Measurements from ENCODE around the gene CSHL1.
"Not testable (repeated sequence)": the region's sequence is repeated elsewhere in the genome, so short reads cannot be mapped to it uniquely, and the experiment has no call there.

The CSHL1 gene

DNA sequence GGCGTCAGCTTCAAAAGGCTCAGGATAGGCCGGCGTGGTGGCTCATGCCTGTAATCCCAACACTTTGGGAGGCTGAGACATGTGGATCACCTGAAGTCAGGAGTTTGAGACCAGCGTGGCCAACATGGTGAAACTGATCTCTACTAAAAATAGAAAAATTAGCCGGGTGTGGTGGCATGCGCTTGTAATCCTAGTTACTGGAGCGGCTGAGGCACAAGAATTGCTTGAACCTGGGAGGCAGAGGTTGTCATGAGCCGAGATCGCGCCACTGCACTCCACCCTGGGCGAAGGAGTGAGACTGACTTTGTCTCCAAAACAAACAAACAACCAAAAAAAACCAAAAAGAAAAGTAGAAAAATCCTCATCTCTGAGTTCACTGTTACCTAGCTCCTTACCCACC is 25.9 kb downstream of the CSHL1 start:
- DNase-seq (ENCODE audit: low read depth), result not testable (repeated sequence)

DNA sequence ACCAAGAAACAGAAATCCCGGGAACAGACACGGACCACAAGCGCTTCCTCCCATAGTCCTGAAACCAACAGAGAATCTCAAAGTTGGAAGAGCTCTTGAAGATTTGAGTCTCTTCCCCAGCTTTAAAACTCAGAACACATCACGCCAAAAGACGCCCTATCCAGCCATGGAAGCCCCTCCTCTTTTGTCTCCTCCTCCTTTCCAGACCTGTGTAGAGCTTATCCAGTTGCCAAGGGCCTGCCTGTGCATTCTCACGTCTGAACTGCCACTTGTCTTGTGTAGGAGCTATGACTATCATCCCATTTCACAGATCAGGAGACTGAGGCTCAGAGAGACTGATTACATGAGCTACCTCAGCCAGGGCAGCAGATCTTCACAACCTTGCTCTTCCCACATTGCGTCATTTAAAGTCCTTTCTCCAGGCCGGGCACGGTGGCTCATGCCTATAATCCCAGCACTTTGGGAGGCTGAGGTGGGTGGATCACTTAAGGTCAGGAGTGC is 28.4 kb downstream of the CSHL1 start:
- not testable (repeated sequence) for DNase-seq (ENCODE audit: low read depth)

DNA sequence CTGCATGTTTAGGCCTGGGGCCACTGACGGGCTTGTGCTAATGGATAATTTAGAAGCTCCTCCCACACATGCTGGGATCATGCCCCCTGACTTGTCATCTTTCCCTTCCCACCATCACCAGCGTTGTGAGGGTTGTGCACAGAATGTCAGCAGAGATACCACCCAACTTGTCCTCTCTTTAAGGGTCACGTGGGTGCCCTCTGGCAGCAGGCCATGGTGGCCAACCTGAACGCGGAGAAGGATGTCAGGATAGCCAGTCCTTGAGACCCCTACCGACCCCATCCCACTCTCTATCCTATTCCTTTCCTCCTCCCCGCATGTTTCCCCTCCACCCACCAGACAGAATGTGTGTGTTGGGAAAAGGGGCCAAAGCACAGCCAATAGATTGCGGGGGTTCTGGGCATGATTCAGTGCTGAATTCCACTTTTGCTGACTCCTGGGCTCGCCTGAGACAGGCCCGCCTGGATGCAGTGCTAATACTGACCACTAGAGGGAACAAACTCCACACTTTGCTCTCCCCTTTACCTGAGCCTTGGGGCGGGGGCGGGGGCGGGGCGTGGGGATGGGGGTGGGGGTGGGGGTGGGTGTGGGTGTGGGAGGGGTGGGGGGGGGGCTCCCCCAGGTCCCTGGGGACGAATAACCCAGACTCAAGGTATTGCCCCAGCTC is 29.0 kb downstream of the CSHL1 start, which contains the start of gene GH2:
Gene GH2, minus strand, starts transcription at position 10 of the 667 bp plus-strand sequence. CDS start 143 bp downstream, outside the sequence.
- DNase-seq (ENCODE audit: low read depth), result no peak

DNA sequence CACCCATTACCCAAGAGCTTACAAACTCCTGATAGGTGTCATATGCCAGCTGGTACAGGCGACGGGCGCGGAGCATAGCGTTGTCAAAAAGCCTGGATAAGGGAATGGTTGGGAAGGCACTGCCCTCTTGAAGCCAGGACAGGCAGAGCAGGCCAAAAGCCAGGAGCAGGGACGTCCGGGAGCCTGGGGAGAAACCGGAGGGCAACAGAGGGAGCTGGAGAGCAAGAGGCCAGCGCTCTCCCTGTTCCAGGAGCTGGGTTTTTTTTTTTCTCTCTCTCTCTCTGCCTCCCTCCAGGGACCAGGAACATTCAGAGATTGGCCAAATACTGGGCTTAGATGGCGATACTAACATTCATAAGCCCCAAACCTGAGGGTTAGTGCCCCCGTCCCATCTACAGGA is 29.7 kb downstream of the CSHL1 start:
- DNase-seq (ENCODE audit: low read depth), result not testable (repeated sequence)

DNA sequence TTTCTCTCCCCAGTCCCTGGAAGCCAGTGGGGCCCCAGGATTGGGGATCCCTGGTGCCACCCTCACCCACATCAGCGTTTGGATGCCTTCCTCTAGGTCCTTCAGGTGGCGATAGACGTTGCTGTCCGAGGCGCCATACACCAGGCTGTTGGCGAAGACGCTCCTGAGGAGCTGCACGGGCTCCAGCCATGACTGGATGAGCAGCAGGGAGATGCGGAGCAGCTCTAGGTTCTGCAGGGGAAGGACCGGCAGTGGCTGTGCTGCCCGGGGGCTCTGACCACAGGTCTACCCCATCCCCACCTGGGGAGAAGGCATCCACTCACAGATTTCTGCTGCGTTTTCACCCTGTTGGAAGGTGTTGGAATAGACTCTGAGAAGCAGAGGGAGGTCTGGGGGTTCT is 30.4 kb downstream of the CSHL1 start:
- no peak for DNase-seq (ENCODE audit: low read depth)

DNA sequence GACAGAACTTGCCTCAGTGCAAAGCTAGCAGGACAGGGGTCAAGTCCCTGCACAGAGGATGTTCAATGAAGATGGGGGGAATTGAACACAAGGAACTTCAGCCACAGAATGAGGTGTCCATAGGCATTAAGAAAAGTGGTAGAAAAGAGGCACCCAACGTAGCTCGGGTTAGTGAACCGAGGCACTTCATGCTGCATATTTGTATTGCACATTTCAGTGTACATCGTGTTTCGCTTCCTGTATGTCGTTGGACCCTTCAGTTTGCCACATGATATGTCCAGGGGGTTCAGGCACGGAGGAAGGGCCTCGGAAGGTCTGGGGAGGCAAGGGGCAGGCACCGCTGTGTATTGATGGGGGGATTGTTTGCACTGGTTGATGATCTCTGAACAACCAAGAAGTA is 32.6 kb downstream of the CSHL1 start:
- DNase-seq (ENCODE audit: low read depth), result not testable (repeated sequence)

DNA sequence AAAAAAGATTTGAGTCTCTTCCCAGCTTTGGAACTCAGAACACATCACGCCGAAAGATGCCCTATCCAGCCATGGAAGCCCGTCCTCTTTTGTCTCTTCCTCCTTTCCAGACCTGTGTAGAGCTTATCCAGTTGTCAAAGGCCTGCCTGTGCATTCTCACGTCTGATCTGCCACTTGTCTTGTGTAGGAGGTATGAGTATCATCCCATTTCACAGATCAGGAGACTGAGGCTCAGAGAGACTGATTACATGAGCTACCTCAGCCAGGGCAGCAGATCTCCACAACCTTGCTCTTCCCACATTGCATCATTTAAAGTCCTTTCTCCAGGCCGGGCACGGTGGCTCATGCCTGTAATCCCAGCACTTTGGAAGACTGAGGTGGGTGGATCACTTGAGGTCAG is 36.4 kb downstream of the CSHL1 start:
- not testable (repeated sequence) for DNase-seq (ENCODE audit: low read depth)

DNA sequence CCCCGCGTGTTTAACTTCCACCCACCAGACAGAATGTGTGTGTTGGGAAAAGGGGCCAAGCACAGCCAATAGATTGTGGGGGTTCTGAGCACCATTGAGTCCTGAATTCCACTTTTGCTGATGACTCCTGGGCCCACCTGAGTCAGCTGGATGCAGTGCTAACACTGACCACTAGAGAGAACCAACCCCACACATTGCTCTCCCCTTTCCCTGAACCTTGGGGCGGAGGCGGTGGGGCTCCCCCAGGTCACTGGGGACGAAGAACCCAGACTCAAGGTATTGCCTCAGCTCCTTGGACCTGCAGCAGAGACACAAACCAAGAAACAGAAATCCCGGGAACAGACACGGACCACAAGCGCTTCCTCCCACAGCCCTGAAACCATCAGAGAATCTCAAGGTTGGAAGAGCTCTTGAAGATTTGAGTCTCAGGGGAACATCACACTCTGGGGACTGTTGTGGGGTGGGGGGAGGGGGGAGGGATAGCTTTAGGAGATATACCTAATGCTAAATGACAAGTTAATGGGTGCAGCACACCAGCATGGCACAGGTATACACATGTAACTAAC is 36.9 kb downstream of the CSHL1 start:
- not testable (repeated sequence) for DNase-seq (ENCODE audit: low read depth)

DNA sequence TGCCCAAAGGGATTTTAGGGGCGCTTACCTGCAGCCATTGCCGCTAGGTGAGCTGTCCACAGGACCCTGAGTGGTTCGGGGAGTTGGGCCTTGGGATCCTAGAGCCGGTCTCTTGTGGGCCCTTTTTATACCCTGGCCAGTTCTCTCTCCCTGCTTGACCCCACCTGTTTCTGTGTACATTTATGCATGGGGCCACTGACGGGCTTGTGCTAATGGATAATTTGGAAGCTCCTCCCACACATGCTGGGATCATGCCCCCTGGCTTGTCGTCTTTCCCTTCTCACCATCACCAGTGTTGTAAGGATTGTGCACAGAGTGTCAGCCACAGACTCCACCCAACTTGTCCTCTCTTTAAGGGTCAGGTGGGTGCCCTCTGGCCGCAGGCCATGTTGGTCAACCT is 37.5 kb downstream of the CSHL1 start, which contains the start of gene CSH2:
Gene CSH2, minus strand, starts transcription at position 101 of the 400 bp plus-strand sequence. Its CDS starts 63 bp downstream, at position 38.
- DNase-seq (ENCODE audit: low read depth), result not testable (repeated sequence)

DNA sequence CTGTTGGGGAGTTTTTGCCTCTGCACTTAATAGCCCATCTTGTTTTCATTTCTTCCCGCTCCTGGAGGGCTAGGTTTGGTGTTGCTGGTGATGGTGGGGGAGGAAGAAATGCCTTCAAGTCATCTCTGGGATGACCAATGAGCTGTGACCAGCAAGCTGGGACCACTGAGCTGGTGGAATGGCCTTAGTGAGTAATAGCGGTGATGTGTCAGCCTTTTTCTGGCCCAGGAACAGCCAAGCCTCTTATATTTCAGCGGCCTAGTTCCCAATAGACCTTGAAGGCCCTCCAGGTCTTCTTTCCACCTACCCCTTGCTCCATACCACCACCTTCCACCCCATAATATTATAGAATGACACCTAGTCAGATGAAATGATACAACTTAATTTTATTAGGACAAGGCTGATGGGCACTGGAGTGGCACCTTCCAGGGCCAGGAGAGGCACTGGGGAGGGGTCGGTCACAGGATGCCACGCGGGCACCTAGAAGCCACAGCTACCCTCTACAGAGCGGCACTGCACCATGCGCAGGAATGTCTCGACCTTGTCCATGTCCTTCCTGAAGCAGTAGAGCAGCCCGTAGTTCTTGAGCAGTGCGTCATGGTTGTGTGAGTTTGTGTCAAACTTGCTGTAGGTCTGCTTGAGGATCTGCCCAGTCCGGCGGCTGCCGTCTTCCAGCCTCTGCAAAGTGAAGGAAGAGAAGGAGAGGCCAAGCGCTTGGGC is 39.3 kb downstream of the CSHL1 start:
- not testable (repeated sequence) for DNase-seq (ENCODE audit: low read depth)

DNA sequence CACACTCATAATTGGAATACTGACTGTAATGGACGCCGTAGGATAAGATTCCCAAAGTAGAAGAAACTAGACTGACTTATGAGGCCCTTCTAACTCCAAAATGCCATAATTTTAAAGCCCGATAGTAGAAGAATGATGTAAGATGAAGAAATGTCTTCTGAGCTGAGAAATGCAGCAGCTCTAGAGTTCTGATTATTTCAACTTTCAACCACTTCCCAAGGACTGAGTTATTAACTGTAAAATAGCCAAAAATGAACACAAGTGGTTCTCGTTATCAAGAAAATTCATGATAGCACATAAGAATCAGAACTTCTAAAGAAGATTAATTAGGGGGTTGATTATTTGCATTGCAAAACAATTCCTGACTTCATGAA is 40.8 kb downstream of the CSHL1 start:
- not testable (repeated sequence) for DNase-seq (ENCODE audit: low read depth)

DNA sequence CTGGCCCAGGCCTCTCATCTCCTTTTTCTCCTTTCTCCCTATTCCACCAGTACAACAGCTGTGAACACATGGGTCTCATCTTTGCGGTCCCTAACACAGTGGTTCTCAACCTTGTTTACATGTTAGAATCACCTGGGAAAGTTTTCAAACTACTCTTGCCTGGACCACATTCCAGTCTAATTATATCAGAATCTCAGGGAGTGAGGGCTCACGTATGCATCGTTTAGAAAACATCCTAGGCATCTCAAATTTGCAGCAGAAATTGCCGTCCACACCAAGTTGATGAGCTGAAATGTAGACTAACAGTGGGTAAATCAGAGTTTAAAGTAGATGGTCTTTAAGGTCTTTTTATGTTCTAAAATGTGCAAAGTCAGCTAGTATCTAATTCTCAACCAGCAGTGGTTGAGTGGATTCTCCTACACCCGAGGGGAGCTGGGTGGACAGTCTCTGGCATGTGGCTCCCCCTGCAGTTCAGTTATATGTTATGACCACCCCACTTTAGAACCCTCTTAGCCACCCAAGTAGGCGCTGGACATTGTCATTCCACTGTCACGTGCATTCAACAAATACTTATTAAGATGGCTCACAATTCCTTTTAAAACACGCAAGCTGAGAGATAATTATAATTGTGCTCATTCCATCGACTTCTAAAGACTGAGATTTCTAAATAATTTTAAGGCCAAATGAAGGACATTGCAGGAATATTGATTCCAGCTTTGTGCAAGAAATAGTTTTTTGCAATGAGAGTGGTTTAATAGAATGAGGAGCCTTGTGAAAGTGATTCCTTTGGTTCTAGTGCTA is 41.4 kb downstream of the CSHL1 start:
- not testable (repeated sequence) for DNase-seq (ENCODE audit: low read depth)

DNA sequence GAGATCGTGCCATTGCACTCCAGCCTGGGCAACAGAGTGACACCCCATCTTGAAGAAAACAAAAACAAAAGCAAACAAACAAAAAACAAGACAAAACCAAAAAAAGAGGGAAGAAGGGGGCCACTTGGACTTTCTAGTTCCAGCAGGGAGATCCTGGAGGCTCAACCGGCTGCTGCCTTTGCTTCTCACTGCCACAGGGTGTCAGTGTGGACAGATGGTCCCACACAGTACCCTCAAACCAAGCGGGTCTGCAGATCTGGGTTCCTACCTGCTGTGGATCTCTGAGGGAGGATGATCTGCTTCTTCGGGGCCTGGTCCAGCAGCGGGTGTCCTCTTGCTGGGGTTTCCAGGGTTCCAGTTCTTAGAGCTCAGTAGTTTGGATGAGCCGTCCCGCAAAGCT is 44.4 kb downstream of the CSHL1 start:
- DNase-seq (ENCODE audit: low read depth), result not testable (repeated sequence)

Data from non-pigmented ciliary epithelial cell (primary cell).